Right lobe of liver (tissue), 6 donors: ENCODE results near the gene REXO4. TPM values are rescaled to one million over a fixed set of nuclear protein-coding genes. Genes with fewer than 3 reads are reported as not detected.

Experiments
- ATAC-seq, 4 donors: fragments of 200-7000 bp; cut with Tn5 transposase; one replicate each; pipeline ENCODE4 v1.9.1; 2020; ENCODE audit warnings: mild to moderate bottlenecking in 4 of 4, moderate library complexity in 4 of 4
- DNase-seq, 3 donors: peaks; one replicate each; pipeline ENCODE4 v3.0.0-alpha.2; 2020
- H3K27ac ChIP-seq, 3 donors: fragments of 200-600 bp; one replicate each; pipeline ENCODE4 v1.8.0; 2022
- H3K27me3 ChIP-seq, 2 donors: fragments of 200-600 bp; one replicate each; pipeline ENCODE4 v1.8.0; 2022
- H3K36me3 ChIP-seq, 4 donors: fragments of 200-600 bp; sonication (generic) in 1 of 4; one replicate each; pipeline versions ENCODE4 v1.5.1 to v1.8.0; 2017 to 2022; ENCODE audit warnings: control low read depth in 1 of 4
- H3K4me1 ChIP-seq, 4 donors: fragments of 200-600 bp; sonication (generic) in 1 of 4; one replicate each; pipeline versions ENCODE4 v1.5.1 to v1.8.0; 2017 to 2022; ENCODE audit warnings: control low read depth in 1 of 4
- H3K4me3 ChIP-seq, 3 donors: fragments of 200-600 bp; one replicate each; pipeline ENCODE4 v1.8.0; 2022
- H3K9me3 ChIP-seq, 4 donors: fragments of 200-600 bp; sonication (generic) in 1 of 4; one replicate each; pipeline versions ENCODE4 v1.5.1 to v1.8.0; 2017 to 2022; ENCODE audit warnings: control low read depth in 1 of 4
- POLR2A ChIP-seq: fragments of 450-650 bp; IDR thresholded peaks from one replicate; pipeline ENCODE4 v1.6.1; 2017; ENCODE audit warnings: antibody characterized with exemption, mild to moderate bottlenecking
- WGBS: methylation state at CpG from one replicate; pipeline ENCODE4 v1.1.6; 2018; ENCODE audit warnings: low coverage, low lambda C conversion rate; ENCODE audit not compliant: insufficient coverage; ENCODE audit errors: missing lambda C conversion rate; 5-methylcytosine and 5-hydroxymethylcytosine counted together
- intact Hi-C, 2 donors: fragments of 100-400 bp; cut with DNase I; formaldehyde crosslinking; loops; one replicate each; pipeline versions ENCODE4 v1.11.2 to v1.14.1; 2022
- total RNA-seq, 6 experiments: library from RNA; depleted of rRNA in 2 of 6; stranded (reverse); fragments of >200 nt in 2 of 6; fragmentation: NEBNext Ultra II Directional in 3 of 6; extraction: Animal tissue kit (Norgen Biotek cat#: 25700) in 3 of 6; gene quantifications; one replicate each; pipeline versions ENCODE4 v1.1.0 to v1.2.4, GENCODE V29; 2016 to 2023
- TF ChIP-seq, protein P1 (sequence below), 4 donors: fragments of 200-600 bp in 3 of 4; fragments of 450-650 bp in 1 of 4; IDR thresholded peaks; one replicate each; pipeline versions ENCODE4 v1.5.1 to v1.8.0; 2016 to 2022; ENCODE audit warnings: antibody characterized with exemption in 4 of 4, mild to moderate bottlenecking in 2 of 4
- donor health status: DM: no; HTN: yes; CAD: no.
- donor health status: DM: no; HTN: no; CAD: no.
- donor health status: DM: no; HTN: no; CAD: no.
- donor health status: DM: no; HTN: yes; CAD: no.
- donor health status: DM: no; HTN: yes; CAD: no.

Gene REXO4
- total RNA-seq, 6 experiments from 2014 or later = 9.5 to 19.9 (median 12.0) TPM

DNA sequence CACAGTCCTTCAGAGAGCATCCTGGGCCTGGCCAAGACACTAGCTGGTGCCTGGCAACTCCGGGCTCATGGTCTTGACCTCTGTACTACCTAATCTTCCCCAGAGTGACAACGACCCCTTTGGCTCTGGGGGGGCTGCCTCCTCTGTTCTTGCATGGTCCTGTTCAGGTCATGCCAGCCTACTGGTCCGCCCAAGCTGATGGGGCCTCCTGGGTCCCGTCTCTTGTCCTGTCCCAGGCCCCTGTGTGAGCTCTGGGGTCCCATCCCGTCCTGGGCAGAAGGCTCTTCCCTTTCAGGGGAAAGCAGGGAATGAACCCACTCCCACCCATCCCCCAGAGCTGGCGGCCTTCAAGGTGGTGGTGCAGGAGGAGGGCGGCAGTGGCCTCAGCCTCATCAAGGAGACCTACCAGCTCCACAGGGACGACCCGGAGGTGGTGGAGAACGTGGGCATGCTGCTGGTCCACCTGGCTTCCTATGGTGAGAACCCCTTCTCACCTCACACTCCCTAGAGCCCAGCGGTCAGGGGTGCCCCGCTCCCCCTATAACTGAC, 13.3 kb downstream of the REXO4 start:
- 59% methylated on average over 4 of the region's 12 CpGs for WGBS
- Histone ChIP-seq H3K4me3 (no peak overlapping the region), H3K27me3 (no peaks in the 10 kb centered on the region), H3K36me3 (peaks cover 3 to 30% (median 12%) of the 10 kb centered on the region in 4 donors), H3K9me3 (no peaks in the 10 kb centered on the region), H3K27ac (no peak overlapping the region), H3K4me1 (peaks cover 0 to 9% (median 2%) of the 10 kb centered on the region in 4 donors)
- intact Hi-C loops = loop anchor here (5.0 to 10.0 kb wide), 4 partner anchors 50 to 217 kb away; partner anchors contain the start of genes SURF1 (in 1 of the 2) and SURF2 (in 1 of the 2)
- no peak for ATAC-seq
- DNase-seq = no peak
- TF ChIP-seq, protein P1, sequence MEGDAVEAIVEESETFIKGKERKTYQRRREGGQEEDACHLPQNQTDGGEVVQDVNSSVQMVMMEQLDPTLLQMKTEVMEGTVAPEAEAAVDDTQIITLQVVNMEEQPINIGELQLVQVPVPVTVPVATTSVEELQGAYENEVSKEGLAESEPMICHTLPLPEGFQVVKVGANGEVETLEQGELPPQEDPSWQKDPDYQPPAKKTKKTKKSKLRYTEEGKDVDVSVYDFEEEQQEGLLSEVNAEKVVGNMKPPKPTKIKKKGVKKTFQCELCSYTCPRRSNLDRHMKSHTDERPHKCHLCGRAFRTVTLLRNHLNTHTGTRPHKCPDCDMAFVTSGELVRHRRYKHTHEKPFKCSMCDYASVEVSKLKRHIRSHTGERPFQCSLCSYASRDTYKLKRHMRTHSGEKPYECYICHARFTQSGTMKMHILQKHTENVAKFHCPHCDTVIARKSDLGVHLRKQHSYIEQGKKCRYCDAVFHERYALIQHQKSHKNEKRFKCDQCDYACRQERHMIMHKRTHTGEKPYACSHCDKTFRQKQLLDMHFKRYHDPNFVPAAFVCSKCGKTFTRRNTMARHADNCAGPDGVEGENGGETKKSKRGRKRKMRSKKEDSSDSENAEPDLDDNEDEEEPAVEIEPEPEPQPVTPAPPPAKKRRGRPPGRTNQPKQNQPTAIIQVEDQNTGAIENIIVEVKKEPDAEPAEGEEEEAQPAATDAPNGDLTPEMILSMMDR (IDR thresholded peaks at IDR 0.05) = no peak
- no peak for TF ChIP-seq POLR2A

DNA sequence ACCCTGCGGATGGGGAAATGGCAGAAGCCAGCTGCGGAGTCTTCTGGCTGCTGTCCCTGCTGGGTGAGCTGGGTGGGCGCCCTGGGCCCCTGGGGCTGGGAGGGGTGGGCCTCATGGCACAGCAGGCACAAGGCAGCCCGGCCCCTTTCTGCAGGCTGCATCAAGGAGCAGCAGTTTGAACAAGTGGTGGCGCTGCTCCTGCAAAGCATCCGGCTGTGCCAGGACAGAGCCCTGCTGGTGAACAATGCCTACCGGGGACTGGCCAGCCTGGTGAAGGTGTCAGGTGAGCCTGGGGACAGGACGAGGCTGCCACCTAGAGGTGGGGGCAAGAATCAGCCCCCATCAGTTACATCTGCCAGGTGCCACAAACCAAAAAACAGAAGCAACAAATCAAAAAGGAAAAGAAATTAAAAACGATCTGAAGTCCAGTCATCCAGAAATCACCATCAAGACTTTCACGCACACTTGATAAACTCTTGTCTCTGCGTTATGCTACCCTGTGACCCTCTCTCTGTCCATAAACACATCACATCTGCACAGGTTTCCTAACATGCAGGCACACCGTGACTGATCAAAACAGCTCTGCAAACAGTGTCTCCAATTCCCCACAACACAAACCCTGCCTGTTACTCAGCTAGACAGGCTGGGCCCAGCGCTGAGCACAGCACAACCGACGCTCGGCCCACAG, 13.9 kb downstream of the REXO4 start:
- ATAC-seq (peak; percentile 65 to 73 (median 70)), DNase-seq (peak in 1 of 3 donors; percentile 64)
- Histone ChIP-seq H3K27me3 (no peaks in the 10 kb centered on the region), H3K4me1 (peaks cover 0 to 9% (median 2%) of the 10 kb centered on the region in 4 donors), H3K9me3 (no peaks in the 10 kb centered on the region), H3K36me3 (peaks cover 3 to 25% (median 9%) of the 10 kb centered on the region in 4 donors), H3K4me3 (no peak overlapping the region), H3K27ac (no peak overlapping the region)
- 39% methylated on average over 9 of the region's 16 CpGs for WGBS
- no peak for TF ChIP-seq POLR2A
- TF ChIP-seq, protein P1 (IDR thresholded peaks at IDR 0.05) = peak; percentile 64 to 80 (median 73)
- intact Hi-C loops = loop anchor here (5.0 to 10.0 kb wide), 3 partner anchors 49 to 217 kb away; partner anchors contain the start of genes SURF1 (in 1 of the 2) and SURF2 (in 1 of the 2)

DNA sequence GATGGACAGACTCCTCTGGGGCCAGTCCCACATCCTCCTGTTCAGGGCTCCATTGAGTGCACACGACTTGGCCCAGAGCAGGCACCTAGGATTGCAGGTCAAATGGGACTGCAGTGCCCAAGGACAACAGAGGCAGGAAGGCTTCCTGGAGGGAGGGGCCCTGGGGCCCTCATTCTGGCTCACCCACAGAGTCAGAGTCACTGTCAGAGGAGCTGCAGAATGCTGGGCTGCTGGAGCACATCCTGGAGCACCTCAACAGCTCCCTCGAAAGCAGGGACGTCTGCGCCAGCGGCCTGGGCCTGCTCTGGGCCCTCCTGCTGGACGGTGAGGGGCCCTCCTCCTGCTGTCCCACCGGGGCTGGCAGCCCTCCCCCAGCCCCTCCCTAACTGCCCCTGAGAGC, 15.1 kb downstream of the REXO4 start:
- no peak overlapping the region for H3K27ac ChIP-seq
- no CpG with 5 or more reads among the region's 7 CpGs for WGBS
- peaks cover 0 to 9% (median 2%) of the 10 kb centered on the region in 4 donors for H3K4me1 ChIP-seq
- H3K36me3 ChIP-seq = peaks cover 3 to 16% (median 8%) of the 10 kb centered on the region in 4 donors
- intact Hi-C loops = loop anchor here (5.0 to 10.0 kb wide), 3 partner anchors 48 to 215 kb away; partner anchors contain the start of genes SURF1 (in 1 of the 2) and SURF2 (in 1 of the 2)
- H3K9me3 ChIP-seq = no peaks in the 10 kb centered on the region
- DNase-seq (no peak), ATAC-seq (no peak)
- H3K27me3 ChIP-seq = no peaks in the 10 kb centered on the region
- no peak overlapping the region for H3K4me3 ChIP-seq
- no peak for TF ChIP-seq POLR2A
- TF ChIP-seq, protein P1 (IDR thresholded peaks at IDR 0.05) = no peak

DNA sequence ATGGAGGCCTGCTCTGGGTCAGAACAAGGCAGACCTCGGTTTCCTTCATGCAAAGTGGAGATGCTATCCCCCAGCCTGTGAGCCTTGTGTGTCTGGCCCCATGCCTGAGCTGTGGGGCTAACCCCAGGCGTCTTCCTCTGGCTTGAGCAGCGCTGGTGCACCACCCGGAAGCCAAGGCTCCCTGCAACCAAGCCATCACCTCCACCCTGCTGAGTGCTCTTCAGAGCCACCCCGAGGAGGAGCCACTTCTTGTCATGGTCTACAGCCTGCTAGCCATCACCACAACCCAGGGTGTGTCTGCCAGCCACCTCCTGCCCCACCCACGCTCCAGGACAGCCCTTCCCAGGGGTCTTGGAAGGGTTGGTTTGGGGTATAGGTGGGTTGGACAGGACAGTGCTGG, 16.2 kb downstream of the REXO4 start:
- no peaks in the 10 kb centered on the region for H3K9me3 ChIP-seq
- WGBS = 83% methylated on average over 1 of the region's 6 CpGs
- intact Hi-C loops = loop anchor here (5.0 to 10.0 kb wide), 3 partner anchors 47 to 214 kb away; partner anchors contain the start of genes SURF1 (in 1 of the 2) and SURF2 (in 1 of the 2)
- peaks cover 0 to 9% (median 2%) of the 10 kb centered on the region in 4 donors for H3K4me1 ChIP-seq
- no peak overlapping the region for H3K4me3 ChIP-seq
- TF ChIP-seq POLR2A = no peak
- TF ChIP-seq, protein P1 (IDR thresholded peaks at IDR 0.05) = no peak
- H3K27ac ChIP-seq = no peak overlapping the region
- H3K36me3 ChIP-seq = peaks cover 2 to 9% (median 3%) of the 10 kb centered on the region in 4 donors
- DNase-seq (no peak), ATAC-seq (no peak)
- H3K27me3 ChIP-seq = no peaks in the 10 kb centered on the region
